NOMO-1 (cell line): ENCODE results near the gene NAV3.

Source experiments
- DNase-seq, 2 experiments: peaks; one replicate each; lab custom pipeline; 2025; ENCODE audit not compliant: unreplicated experiment in 2 of 2; lab: John Stamatoyannopoulos, UW

NAV3 gene, protein sequence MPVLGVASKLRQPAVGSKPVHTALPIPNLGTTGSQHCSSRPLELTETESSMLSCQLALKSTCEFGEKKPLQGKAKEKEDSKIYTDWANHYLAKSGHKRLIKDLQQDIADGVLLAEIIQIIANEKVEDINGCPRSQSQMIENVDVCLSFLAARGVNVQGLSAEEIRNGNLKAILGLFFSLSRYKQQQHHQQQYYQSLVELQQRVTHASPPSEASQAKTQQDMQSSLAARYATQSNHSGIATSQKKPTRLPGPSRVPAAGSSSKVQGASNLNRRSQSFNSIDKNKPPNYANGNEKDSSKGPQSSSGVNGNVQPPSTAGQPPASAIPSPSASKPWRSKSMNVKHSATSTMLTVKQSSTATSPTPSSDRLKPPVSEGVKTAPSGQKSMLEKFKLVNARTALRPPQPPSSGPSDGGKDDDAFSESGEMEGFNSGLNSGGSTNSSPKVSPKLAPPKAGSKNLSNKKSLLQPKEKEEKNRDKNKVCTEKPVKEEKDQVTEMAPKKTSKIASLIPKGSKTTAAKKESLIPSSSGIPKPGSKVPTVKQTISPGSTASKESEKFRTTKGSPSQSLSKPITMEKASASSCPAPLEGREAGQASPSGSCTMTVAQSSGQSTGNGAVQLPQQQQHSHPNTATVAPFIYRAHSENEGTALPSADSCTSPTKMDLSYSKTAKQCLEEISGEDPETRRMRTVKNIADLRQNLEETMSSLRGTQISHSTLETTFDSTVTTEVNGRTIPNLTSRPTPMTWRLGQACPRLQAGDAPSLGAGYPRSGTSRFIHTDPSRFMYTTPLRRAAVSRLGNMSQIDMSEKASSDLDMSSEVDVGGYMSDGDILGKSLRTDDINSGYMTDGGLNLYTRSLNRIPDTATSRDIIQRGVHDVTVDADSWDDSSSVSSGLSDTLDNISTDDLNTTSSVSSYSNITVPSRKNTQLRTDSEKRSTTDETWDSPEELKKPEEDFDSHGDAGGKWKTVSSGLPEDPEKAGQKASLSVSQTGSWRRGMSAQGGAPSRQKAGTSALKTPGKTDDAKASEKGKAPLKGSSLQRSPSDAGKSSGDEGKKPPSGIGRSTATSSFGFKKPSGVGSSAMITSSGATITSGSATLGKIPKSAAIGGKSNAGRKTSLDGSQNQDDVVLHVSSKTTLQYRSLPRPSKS (N-terminal part only)

DNA sequence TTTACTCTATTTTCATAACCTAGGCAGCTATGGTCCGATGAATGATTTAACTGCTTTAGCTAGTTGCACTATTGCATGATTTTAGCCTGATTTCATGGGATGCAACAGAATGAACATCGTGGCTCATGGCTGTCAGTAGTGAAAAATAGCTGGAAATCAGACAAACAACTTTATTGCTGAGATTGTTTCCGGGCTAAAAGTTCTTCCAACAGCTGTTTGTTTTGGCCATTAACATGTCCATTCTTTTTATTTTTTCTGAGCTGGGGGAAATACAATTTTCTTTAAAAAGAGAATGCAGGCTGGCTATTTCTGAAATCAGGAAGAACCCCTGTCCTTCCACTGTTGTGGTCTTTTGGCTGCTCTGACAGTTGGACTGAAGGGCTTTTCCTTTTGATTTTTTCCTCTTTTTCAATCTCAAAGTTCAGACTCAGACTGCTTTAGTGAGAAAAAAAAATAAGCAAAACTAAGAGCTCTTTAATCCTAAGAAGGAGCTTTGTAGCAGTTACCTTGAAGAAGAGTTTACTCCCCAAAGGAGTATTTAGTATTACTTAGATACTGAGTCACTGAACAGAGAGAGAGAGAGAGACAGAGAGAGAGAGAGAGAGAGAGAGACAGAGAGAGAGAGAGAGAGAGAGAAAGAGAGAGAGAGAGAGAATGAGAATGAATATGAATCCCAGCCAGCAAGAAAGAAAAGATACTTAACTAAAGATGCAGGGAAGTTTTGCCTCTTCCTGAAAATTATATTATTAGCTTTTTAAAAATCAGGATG is at the start of gene NAV3:
TSS of gene NAV3 (plus strand) at position 312 of the 769 bp plus-strand sequence. CDS start 568 bp downstream, outside the sequence.
- DNase-seq: no peak

DNA sequence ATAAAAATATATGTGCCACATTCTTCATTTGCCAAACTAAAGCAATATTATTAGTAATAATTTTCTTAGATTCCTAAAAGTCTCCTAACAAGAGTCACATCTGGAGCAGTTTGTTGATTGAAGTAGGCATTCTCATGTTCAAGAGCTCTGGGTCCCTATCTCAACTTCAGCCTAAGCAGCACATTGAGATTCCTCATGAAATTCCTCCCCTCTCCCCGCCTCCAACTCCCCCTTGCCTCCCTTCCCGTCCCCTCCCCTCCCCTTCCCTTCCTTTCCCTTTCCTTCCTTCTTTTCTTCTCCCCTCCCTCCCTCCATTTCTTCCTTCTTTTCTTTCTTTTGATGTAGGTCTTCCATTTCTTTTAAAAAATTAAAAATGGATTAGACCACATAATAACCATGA is 48.7 kb upstream of the NAV3 start:
- DNase-seq: no peak

DNA sequence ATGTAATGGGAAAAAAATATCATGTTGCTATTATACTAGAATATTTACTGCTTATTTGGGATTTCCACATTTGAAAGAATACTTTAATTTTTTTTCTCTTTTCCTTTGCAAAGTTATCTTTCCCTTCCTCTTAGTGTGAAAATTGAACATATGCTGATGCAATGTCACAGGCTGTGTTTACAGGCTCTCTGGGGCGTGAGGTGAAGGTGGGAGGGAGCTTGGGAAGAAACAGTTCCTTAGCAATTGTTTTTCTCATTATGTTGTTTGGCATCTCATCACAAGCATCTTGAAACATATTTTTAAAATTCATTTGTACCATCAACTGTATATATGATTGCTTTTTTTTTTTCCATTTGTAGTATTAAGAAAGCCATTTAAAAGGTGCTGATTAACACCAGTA is 47.9 kb upstream of the NAV3 start:
- DNase-seq: no peak

DNA sequence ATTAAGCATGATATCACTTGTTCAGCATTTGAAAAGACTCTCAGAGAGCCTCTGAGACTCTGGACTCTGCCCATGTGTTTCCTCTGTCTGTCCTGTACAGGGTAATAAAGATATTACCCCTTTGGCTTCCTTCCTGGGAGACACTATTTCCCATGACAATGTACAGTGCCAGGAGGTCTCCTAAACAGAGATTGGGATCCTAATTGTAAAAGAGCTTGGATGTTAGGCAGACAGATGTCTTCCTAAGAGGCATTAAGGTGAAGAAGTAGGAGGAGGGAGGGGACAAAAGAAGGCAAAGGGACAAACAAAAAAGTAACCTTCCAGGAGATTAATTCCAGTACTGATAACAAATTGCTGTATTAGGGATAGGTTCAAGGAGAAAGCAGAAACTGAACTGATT is 45.5 kb upstream of the NAV3 start:
- DNase-seq: no peak

DNA sequence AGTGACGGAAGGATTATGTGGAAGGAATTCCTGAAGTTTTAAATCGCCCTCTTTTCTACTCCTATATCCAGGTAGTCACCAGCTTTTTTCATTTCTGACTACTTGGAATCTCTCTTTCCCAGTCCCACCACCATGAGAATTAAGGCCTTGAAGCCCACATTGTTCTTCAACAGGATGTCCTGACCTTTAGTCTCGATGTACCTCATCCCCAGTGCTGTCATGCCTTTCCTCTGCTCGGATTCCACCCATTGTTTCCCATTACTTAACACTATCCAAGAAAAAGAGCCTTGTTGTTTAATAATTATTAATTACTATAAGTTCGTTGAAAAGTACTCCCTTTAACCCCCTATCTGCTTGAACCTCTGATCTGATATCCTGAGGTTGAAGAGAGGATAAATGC is 44.0 kb upstream of the NAV3 start:
- no peak for DNase-seq

DNA sequence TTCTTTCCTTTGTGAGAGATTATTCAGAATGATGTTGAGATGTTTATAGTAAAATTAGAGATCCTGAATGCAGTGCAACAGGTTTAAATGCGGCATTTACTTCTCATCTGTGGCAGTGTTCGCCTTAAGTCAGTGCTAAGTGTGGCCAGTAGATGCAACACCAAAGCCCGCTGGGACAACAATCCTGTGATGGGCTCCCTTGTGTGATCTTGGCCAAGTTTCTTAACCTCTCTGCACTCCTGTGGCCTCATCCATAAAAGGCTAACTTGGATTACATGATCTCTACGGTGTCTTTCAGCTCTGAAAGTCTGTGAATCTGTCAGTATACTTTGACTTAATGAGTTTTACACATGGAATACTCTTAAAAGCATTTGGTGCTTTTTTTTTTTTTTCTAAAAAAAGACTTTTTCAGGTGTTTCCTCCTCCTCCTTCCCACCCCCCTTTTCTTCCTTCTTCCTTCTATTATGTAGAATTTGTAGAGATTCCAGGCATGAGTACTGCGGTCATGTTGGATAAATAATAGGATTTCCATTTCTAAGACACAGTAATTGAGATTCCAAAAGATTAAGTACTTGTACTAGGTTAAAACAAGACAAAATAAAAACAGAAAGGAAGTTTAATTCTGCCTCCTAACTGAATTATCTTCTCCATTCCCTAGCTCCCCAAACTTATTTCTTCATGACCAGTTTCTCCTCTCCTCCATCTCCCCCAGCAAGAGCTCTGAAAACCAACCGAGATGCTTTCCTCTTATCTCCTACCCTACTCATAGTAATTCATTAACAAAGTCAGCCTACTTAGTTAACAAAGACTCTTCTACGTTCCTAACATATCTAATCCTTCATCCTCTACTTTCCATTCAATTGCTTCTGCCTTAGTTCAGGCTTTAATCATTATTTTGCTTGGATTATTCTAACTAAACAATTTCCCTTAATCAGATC is 42.2 kb upstream of the NAV3 start:
- DNase-seq: no peak

DNA sequence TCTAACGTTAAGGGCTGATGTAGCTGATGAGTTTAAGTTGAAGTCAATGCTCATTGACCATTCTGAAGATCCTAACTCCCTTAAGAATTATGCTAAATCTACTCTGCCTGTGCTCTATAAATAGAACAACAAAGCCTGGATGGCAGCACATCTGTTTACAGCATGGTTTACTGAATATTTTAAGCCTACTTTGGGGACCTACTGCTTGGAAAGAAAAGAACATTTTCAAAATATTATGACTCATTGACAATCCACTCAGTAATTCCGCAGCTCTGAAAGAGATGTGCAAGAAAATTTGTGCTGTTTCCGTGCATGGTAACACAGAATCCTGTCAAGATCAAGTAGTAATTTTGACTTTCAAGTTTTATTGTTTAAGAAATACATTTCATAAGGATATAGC is 35.0 kb upstream of the NAV3 start:
- DNase-seq: no peak

DNA sequence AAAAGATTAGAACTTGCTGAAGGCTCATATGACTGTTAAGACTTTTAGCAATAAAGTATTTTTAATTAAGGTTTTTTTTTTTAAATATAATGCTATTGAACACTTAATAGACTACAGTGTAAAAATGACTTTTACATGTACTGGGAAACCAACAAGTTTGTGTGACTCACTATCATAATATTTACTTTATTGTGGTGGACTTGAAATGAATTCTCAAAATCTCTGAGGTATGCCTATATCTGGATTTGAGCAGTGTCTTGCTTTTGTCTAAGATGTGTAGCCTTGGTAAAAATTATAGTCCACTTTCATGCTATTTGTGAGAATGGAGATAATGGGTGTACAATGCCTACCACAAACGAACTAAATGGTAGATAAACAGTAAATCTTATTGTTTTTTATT is 33.9 kb upstream of the NAV3 start:
- no peak for DNase-seq

DNA sequence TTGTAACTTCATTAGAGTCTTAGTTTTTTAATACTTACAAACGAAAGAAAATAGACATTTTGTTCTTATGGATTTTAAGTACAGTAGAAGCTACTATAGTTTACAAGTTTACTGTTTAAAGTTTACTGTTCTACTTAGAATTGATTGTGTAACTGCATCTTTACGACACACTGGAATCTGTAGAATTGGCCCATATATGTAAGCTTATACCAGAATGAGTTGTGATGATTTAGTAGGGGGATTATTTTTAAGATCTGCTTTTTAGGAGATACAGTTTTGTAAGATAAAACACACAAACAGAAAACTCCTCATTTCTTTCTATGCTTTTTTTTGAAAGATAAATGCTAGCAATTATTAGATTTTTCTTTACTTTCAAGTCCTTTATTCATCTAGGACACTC is 30.2 kb upstream of the NAV3 start:
- DNase-seq: no peak

DNA sequence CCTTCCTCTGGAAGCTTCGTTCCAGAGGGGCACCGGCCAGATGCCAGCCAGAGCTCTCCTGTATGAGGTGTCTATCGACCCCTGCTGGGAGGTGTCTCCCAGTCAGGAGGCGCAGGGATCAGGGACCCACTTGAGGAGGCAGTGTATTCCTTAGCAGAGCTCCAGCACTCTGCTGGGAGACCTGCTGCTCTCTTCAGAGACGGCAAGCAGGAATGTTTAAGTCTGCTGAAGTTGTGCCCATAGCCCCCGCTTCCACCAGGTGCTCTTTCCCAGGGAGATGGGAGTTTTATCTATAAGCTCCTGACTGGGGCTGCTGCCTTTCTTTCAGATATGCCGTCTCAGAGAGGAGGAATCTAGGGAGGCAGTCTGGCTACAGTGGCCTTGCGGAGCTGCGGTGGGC is 22.2 kb upstream of the NAV3 start:
- no peak for DNase-seq

DNA sequence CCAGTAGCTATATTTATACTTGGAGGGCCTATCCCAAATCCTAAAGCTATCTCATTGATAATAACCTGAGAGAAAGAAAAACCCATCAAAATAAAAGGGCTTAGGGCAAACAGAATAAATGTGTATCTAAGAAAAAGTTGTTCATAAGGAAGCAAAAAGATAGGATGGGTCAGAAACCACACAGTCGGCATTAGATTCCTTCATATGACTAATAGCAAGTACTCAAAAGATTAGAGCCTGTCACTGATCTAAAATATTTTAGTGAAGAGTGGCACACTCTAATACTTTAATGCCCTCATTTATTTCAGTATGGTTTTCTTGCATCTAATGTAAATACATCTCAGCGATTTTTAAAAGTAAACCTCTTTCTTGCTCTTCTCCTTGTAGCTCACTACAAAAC is 17.1 kb upstream of the NAV3 start:
- no peak for DNase-seq

DNA sequence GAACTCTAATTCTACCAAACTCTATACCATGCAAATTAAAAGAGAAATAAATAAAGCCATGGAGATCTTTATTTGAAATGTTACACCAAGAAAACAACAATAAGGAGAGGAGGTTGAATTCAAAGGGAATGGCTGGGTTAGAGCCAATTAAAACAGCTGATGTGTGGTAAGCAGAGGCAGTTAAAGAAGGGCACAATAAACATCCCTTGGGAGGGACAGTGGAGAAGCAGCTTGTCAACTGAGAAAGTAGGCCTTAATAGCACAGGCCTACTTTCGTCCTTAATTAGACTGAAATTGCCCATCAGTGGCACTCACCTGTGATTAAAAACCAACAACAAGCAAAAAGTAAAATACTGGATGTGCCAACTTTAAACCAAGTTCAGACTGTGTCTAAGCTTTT is 16.3 kb upstream of the NAV3 start:
- DNase-seq: no peak

DNA sequence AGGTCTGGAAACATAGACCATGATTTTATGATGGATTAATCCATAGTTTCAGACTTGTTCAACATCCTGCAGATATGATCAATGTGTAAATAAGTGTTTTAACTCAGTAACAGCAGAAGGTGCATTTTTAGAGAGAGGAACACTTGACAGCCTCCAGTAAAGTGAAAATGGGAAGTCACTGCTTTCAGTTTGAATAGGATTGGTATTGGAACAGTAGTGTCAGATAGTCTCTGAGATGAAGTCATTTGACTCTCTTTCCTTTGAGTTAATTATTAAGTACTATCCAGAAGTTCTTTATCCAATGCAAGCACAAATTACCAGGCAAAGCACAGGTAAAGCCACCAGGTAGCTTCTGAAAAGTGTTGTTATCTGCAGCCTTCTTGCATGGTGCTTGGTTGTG is 14.5 kb upstream of the NAV3 start:
- DNase-seq: peak in 1 of 2 experiments; percentile 11

DNA sequence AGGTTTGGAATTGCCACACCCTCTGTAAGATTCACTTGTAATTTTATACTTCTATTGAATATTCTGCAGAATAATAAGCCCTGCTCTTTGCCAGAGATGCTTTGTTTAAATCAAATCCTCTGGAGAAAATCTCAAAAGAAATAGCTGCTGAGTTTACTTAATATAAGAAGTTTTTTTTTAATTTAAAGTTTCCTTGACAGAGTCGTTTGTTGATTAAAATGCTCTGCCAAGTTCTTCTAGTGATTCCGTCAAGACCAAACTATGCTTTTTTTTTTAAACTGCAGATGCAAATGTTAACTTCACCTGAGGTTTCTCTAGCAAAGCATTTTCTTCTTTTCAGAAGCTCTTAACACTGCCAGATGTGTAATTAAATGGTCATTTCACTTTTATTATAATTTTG is 13.4 kb upstream of the NAV3 start:
- no peak for DNase-seq

DNA sequence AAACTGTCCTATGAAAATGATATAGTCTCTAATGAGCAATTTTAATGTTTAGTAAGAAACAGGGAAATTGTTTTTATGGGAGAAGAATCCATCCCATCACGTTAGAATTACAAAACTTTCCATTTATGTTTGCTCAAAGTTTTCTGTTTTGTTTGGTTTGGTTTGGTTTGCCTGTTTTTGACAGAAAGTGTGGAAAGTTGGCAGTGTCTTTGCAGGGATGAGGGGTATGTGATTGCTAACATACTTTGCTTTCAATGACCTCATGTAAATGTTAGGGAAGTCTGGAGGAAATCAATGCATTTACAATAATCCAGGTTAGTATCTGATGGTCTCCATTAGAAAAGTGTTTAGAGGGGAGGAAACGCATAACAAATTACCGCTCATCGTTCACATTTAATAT is 12.3 kb upstream of the NAV3 start:
- no peak for DNase-seq

DNA sequence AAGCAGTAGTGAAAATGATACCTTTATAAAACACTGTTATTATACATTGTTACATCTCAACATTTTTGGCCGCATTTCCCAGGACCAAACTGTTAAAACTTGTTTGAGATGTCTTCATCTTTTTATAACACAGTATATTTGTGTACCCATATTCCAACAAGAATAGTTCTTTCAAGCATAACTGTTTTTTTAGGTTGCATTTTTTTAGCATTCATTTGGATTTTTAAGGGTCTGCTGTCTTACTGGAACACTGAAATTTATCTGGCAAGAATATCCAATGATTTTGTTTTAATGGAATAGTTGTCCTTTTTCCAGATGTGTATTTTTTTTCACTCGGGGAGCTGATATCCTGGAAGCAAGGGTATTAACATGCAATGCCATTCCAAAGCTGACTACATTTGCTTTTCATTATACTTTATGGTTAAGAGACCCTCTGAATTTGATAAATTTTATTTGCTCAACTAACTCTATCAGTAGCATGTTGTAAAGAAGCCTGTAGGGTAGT is 8.9 kb upstream of the NAV3 start:
- no peak for DNase-seq

DNA sequence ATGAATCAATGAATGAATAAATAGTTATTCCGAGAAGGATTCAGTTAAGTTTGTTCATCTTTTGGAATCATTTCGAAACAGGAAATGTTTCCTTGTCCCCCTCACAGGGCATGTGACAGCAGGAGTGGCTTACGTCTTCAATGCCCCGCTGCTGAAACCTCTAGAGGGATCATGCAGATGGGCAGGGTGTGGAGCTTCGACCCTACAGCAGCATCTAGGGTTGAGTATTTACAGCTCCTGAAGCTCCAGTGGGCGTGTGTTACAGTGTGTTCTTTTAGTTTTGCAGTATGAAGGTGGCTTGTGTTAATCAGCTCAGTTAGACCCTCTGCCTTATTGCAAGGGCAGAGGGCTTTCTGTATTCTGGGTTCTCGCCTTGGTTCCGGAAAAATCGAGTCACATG is 2.6 kb downstream of the NAV3 start:
- no peak for DNase-seq

DNA sequence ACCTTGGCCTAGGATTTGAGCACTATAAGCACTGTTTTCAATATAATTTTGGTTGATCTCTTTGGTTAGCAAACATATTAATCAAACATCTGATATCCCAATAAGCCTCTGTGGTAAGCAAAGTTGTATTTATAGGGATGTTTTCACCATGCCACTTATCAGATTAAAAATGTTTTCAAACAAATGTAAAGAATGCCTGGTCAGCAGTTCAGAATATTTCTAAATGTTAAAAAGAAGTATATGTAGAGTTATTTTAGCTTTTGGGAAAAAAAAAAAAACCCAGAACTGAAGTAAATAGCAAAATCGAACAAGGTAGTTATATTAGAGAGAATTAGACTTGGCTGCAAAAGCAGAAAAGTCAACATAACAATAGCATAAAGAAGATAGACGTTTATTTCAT is 3.9 kb downstream of the NAV3 start:
- DNase-seq: no peak

DNA sequence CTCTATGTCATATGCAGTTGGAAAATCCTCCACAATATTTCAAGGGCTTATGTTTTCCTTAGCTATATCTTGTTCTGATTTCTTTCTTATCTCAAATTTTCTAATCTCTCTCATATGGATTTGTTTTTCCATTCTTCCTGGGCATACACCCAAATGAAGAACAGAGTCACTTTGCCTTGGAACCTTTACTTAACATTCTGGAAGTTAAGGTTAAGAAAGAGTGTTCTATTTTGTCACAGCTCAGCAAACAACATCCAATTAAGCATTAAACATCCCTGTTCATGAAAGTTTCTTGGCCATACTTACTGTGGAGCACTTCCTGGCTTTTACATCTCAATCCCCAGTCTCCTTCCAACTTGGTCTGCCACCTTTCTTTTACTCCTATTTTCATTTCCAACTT is 5.3 kb downstream of the NAV3 start:
- DNase-seq: no peak
